Small intestine (tissue), 7 donors: Measurements from ENCODE around the gene RAPSN. TPM values are rescaled to one million over a fixed set of nuclear protein-coding genes. Genes with fewer than 3 reads are reported as not detected.

Experiments used
- DNase-seq, 2 donors: peaks; one replicate each; pipeline versions ENCODE4 v3.0.0 to v3.0.0-alpha.2; 2013
- FAIRE-seq: peaks from 2 replicates; lab custom pipeline; 2012; peaks lifted over from hg19 to GRCh38; lab: Jason Lieb, UNC
- H3K27ac ChIP-seq, 3 donors: one replicate each; pipeline ENCODE4 v1.5.1; 2013; ENCODE audit warnings: low read length in 2 of 3, mild to moderate bottlenecking in 2 of 3, control low read depth in 1 of 3, inconsistent platforms in 1 of 3, low read depth in 1 of 3, moderate library complexity in 1 of 3
- H3K27me3 ChIP-seq, 3 donors: one replicate each; pipeline ENCODE4 v1.6.1; 2013; ENCODE audit warnings: low read length in 3 of 3, inconsistent platforms in 1 of 3; ENCODE audit not compliant: control insufficient read depth in 3 of 3, insufficient read depth in 3 of 3
- H3K36me3 ChIP-seq, 3 donors: one replicate each; pipeline ENCODE4 v1.6.1; 2013; ENCODE audit warnings: low read length in 3 of 3, inconsistent platforms in 1 of 3, low read depth in 1 of 3, mild to moderate bottlenecking in 1 of 3, moderate library complexity in 1 of 3; ENCODE audit not compliant: control insufficient read depth in 3 of 3, insufficient read depth in 2 of 3
- H3K4me1 ChIP-seq, 3 donors: one replicate each; pipeline ENCODE4 v1.6.1; 2013; ENCODE audit warnings: low read length in 2 of 3, inconsistent platforms in 1 of 3, low read depth in 1 of 3, mild to moderate bottlenecking in 1 of 3, moderate library complexity in 1 of 3; ENCODE audit not compliant: control insufficient read depth in 3 of 3, insufficient read depth in 2 of 3
- H3K4me3 ChIP-seq, 3 donors: one replicate each; pipeline ENCODE4 v1.5.1; 2013; ENCODE audit warnings: low read length in 3 of 3, control low read depth in 1 of 3, inconsistent platforms in 1 of 3, low read depth in 1 of 3, mild to moderate bottlenecking in 1 of 3, moderate library complexity in 1 of 3
- H3K9me3 ChIP-seq, 2 donors: one replicate each; pipeline ENCODE4 v1.6.1; 2013; ENCODE audit warnings: low read depth in 1 of 2, low read length in 1 of 2; ENCODE audit not compliant: control insufficient read depth in 2 of 2, insufficient read depth in 1 of 2
- WGBS, 3 donors: extraction: QIAGEN DNeasy Blood & Tissue Kit; methylation state at CpG; one replicate each; pipeline ENCODE4 v1.1.7; 2013; 5-methylcytosine and 5-hydroxymethylcytosine counted together
- polyA plus RNA-seq, 4 donors: library from polyadenylated mRNA; stranded (reverse) in 3 of 4; unstranded in 1 of 4; fragments of 200-250 nt in 3 of 4; fragments of 120-200 nt in 1 of 4; gene quantifications; one replicate each; pipeline versions ENCODE4 v1.2.1 to v1.2.3, GENCODE V29; 2013
- donor health status: healthy with polysubstance abuse.
- donor health status: control.
- donor health status: control.
- donor health status: Bipolar disorder and iron deficiency.
- donor health status: healthy.

The RAPSN gene
- polyA plus RNA-seq, 4 donors = 0.36 to 0.89 (median 0.66) TPM

DNA sequence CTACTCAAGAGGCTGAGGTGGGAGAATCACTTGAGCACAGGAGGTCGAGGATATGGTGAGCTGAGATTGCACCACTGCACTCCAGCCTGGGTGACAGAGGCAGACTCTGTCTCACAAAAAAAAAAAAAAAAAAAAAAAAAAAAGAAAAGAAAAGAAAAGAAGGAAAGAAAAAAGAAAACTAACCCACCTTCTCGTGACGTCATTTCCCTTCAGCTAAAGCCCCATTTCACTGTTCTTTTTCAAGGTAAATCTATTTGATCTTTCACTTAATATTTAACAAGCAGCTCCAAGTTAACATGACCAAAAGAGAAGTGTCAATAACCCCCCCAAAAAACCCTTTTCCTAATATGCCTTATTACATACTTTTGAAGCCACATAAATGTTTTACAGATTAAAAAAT lies 5.1 kb downstream of the RAPSN start:
- Histone ChIP-seq H3K36me3 (peaks cover 0 to 4% (median 0%) of the 10 kb centered on the region in 3 donors), H3K27me3 (no peaks in the 10 kb centered on the region), H3K4me1 (no peaks in the 10 kb centered on the region), H3K27ac (no peak overlapping the region), H3K9me3 (no peaks in the 10 kb centered on the region), H3K4me3 (no peak overlapping the region)
- DNase-seq = no peak
- 69 to 86% (median 76%) methylated on average over 3 of the region's 3 CpGs for WGBS, 3 donors
- no peak for FAIRE-seq

DNA sequence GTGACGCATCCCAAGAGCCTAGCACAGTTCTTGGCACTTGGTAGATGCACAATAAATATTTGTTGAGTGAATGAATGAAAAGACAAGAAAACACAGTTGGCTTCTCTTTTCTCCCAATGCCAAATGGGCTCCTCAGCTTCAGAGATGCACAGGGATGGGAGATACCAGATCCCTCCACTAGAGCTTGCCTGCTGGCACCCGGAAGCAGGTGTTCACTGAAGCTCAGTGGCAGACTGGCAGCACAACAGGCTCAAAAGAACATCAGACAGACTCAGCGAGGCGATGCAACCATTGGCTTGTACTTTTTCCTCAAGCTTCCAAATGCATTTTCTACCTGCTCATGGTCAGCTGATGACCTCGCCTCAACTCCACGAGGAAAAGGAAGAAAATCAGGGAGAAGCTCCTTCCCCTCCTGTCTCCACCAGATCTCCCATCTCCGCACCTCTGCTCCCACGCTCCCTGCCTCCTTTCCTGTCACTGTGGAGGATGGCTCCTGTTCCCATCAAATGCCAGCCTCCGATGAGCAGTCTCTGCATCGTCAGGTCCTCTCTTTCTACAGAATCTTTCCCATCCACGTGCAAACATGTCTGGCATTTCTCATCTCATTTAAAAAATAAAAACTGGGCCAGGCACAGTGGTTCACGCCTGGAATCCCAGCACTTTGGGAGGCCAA lies 5.8 kb downstream of the RAPSN start:
- no peaks in the 10 kb centered on the region for H3K9me3 ChIP-seq
- H3K4me1 ChIP-seq = no peaks in the 10 kb centered on the region
- H3K27me3 ChIP-seq = no peaks in the 10 kb centered on the region
- DNase-seq = no peak
- H3K36me3 ChIP-seq = peaks cover 0 to 4% (median 0%) of the 10 kb centered on the region in 3 donors
- no peak for FAIRE-seq
- 76 to 85% (median 78%) methylated on average over 12 of the region's 12 CpGs for WGBS, 3 donors
- H3K27ac ChIP-seq = no peak overlapping the region
- no peak overlapping the region for H3K4me3 ChIP-seq

DNA sequence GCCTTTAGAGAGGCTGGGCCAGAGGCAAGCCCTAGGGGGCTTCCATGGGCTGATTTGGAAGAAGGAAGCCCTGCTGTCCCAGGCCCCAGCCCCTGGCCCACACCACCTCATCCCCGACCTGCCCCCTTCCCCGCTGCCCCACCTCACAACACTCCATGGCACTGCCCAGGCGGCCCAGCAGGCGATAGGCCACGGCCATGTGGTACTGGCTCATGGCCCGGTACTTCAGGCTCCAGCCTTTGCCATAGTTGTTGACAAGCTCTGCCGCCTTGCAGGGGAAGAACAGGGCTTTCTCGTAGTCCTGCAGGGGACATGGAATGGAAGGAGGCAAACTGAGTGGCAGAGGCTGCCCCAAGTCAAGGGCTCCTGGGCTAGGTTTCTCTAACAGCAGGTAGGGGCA lies 6.4 kb downstream of the RAPSN start:
- no peak overlapping the region for H3K4me3 ChIP-seq
- H3K27me3 ChIP-seq = no peaks in the 10 kb centered on the region
- 88 to 92% (median 92%) methylated on average over 8 of the region's 8 CpGs for WGBS, 3 donors
- no peaks in the 10 kb centered on the region for H3K9me3 ChIP-seq
- H3K36me3 ChIP-seq = peaks cover 0 to 2% (median 0%) of the 10 kb centered on the region in 3 donors
- peaks cover 0 to 5% (median 0%) of the 10 kb centered on the region in 3 donors for H3K4me1 ChIP-seq
- H3K27ac ChIP-seq = no peak overlapping the region
- DNase-seq (no peak), FAIRE-seq (no peak)

DNA sequence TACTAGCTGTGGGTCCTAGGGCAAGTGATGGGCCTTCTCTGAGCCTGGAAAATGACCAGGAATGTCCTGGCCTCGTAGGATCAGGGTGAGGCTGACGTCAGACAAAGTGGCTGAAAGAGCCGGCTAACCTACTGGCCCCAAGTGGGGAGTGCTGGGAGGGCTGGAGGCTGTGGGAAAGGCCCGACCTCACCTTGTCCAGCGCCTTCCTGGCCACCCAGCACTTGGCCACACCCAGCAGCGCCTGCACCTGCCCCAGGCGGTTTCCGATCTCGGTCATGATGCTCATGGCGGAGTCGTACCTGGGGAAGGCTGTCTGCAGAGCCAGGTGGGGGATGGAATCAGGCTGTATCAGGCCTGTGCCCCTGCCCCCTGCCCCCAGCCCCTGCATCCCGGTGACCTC lies 7.5 kb downstream of the RAPSN start:
- no peak for FAIRE-seq

DNA sequence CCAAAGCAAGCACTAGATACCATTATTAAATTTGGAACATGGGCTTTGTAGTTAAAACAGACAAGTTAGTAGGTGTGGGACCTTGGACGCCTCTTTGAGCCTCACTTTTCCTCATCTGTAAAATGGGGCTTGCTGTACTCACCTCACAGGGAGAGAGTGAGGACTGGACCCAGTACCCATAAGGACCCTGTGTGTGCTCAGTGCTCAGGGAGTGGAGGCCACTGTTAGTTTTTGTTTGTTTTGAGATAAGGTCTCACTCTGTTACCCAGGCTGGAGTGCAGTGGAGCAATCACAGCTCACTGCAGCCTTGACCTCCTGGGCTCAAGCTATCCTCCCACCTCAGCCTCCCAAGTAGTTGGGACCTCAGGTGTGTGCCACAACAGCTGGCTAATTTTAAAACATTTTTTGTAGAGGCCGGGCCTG lies 8.9 kb downstream of the RAPSN start:
- Histone ChIP-seq H3K27me3 (no peaks in the 10 kb centered on the region), H3K27ac (no peak overlapping the region), H3K9me3 (peaks cover 0 to 8% of the 10 kb centered on the region in 2 donors), H3K36me3 (no peaks in the 10 kb centered on the region), H3K4me3 (no peak overlapping the region), H3K4me1 (peaks cover 0 to 5% (median 0%) of the 10 kb centered on the region in 3 donors)
- FAIRE-seq (no peak), DNase-seq (no peak)
- WGBS, 3 donors = 88 to 91% (median 89%) methylated on average over 2 of the region's 2 CpGs

More for the DNA sequence above, 7.5 kb downstream of the RAPSN start:
- WGBS, 3 donors = 80 to 89% (median 84%) methylated on average over 9 to 12 of the region's 12 CpGs
- H3K27ac ChIP-seq = no peak overlapping the region
- H3K4me1 ChIP-seq = peaks cover 0 to 5% (median 0%) of the 10 kb centered on the region in 3 donors
- no peaks in the 10 kb centered on the region for H3K36me3 ChIP-seq
- H3K27me3 ChIP-seq = no peaks in the 10 kb centered on the region
- no peak overlapping the region for H3K4me3 ChIP-seq
- H3K9me3 ChIP-seq = peaks cover 0 to 8% of the 10 kb centered on the region in 2 donors
- no peak for DNase-seq

DNA sequence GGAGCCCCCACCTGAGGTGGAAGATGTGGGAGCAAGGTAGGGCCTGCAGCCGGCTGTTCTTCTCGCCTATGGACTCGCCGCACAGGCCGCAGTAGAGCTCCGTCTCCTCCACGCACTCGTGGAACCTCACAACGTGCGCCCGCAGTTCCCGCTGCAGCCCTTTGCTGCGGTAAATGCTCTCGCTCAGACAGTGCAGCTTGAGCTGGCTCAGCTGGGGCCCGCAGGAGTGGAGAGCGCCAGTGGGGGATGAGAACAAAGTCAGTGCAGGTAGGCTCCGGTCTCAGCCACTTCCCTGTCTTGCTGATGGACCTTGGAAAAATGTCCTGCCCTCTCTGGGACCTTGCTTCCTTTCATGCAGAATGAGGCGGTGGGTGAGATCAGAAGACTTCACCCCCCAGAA lies 10.2 kb downstream of the RAPSN start:
- Histone ChIP-seq H3K4me3 (no peak overlapping the region), H3K9me3 (peaks cover 0 to 8% of the 10 kb centered on the region in 2 donors), H3K4me1 (peaks cover 0 to 5% (median 0%) of the 10 kb centered on the region in 3 donors), H3K27ac (no peak overlapping the region), H3K27me3 (no peaks in the 10 kb centered on the region), H3K36me3 (no peaks in the 10 kb centered on the region)
- 93 to 98% (median 94%) methylated on average over 18 of the region's 18 CpGs for WGBS, 3 donors
- FAIRE-seq = no peak
- no peak for DNase-seq

DNA sequence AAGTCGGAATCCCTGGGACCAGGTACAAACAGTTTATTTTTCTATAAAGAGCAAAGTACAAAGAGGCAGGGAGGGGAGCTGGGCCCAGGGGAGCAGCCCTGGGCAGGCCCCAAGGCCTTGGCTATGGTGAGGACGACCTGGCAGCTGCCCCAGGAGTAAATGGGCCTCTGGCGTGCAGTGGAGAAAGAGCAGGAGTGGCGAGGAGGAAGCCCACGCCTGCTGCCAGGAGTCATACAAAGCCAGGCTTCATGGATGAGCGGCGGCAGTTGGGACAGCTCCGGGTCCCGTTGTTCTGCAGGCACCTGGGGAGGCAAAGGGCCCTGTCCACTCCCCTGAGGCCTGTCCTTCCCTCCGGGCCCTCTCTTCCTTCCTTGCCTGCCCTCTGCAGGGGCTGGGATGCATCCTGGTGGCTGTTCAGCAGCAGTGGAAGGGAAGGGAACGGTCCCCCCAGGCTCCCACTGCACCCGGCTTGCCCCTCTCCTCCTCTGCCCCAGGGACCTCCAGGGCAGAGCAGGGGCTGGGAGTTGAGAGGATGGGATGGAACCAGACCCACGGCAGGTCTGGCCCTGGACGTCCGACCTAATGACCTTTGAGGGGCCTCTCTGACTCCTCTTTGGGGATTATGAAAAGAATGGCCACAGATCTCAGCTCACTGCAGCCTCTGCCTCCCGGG lies 11.1 kb downstream of the RAPSN start:
- Histone ChIP-seq H3K4me3 (no peak overlapping the region), H3K36me3 (no peaks in the 10 kb centered on the region), H3K4me1 (peaks cover 0 to 5% (median 0%) of the 10 kb centered on the region in 3 donors), H3K27me3 (no peaks in the 10 kb centered on the region), H3K27ac (no peak overlapping the region), H3K9me3 (peaks cover 0 to 8% of the 10 kb centered on the region in 2 donors)
- FAIRE-seq = no peak
- WGBS, 3 donors = 43 to 58% (median 57%) methylated on average over 13 to 16 of the region's 16 CpGs
- DNase-seq = peak in 1 of 2 donors; percentile 46

DNA sequence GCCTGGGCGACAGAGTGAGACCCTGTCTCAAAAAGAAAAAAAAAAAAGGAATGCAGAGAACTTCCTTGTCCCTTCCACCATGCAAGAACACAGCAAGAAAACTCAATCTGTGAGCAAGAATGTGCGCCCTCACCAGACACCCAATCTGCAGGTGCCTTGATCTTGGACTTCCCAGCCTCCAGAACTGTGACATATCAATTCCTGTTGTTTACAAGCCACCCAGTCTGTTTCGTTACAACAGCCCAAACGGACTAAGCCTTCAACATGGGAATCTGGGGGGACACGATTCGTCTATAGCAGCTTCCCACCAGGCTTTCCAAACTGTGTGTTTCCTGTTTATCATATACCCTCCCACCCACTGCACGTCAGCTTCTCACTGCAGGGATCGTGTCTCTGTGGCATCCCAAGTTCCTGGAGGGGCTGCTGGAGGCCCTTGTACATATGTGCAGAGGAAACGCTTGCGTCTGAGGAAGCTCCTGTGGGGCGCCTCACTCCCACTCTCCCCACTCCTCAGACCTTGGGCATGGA lies 11.7 kb downstream of the RAPSN start:
- no peak for FAIRE-seq

More for the DNA sequence above, 11.7 kb downstream of the RAPSN start:
- Histone ChIP-seq H3K9me3 (peaks cover 0 to 8% of the 10 kb centered on the region in 2 donors), H3K4me1 (peaks cover 0 to 5% (median 0%) of the 10 kb centered on the region in 3 donors), H3K36me3 (no peaks in the 10 kb centered on the region), H3K4me3 (no peak overlapping the region), H3K27me3 (no peaks in the 10 kb centered on the region), H3K27ac (no peak overlapping the region)
- WGBS, 3 donors = 76 to 88% (median 79%) methylated on average over 11 of the region's 11 CpGs
- DNase-seq = no peak
